A549 treated with CpdA at 1 μM for 4 hours (cell line): ENCODE results near the gene HRK. TPM values are rescaled to one million over a fixed set of nuclear protein-coding genes. Genes with fewer than 3 reads are reported as not detected.

Experiments used
- total RNA-seq: library from RNA; stranded (reverse); fragments of 200-300 nt; extraction: Qiagen RNA extraction; gene quantifications from 5 replicates; pipeline ENCODE4 v1.2.3, GENCODE V29; 2022; ENCODE audit warnings: low read depth

The HRK gene
- 0.45 to 0.96 TPM (median 0.54 TPM) in 5 replicates for total RNA-seq

GRCh38 chr12:116881325-116881876 is at the start of gene HRK:
HRK (minus strand) TSS chr12:116881441; CDS start chr12:116881307, 134 bp downstream.

DNA sequence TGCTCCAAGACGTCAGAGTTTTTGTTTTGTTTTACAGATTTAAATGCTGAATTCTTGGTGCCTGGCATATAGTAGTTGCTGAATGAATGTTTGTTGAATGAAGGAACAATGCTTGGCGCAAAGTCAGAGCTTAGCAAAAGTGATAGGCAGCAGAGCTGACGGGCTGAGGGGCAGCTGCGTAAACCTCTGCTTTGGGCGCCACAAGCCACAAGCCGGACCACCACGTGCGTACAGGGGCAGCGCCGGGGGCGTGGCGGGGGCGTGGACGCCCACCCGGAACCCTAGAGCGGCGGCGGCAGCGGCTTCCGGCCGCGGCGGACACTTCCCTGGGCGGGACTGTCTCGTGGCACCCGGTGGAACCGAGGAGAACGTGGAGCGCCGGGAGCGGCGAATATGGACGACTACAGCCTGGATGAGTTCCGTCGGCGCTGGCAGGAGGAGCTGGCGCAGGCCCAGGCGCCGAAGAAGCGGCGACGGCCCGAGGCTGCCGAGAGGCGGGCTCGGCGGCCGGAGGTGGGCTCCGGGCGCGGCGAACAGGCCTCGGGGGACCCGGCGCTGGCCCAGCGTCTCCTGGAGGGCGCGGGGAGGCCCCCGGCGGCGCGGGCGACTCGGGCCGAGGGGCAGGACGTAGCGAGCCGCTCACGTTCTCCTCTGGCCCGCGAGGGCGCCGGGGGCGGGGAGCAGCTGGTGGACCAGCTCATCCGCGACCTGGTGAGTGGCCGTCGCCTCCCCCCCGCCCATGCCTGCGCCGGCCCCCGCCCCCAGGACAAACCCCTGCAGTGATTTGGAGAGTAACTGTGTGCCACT is 29.6 kb upstream of the HRK start, which contains the start of gene FBXW8:
TSS of gene FBXW8 (plus strand) at position 306 of the 807 bp plus-strand sequence. CDS start at position 394, 88 bp downstream.

Other genes starting within 250 kb of the HRK start
- gene SPRING1, start 143.4 kb downstream of the HRK start, total RNA-seq, result 14.6 to 23.8 TPM (median 20.8 TPM) in 5 replicates
- gene RNFT2, start 143.1 kb downstream of the HRK start, total RNA-seq, result 2.2 to 3.7 TPM (median 2.6 TPM) in 5 replicates
- gene FBXW8, start 29.5 kb upstream of the HRK start, total RNA-seq, result 4.5 to 6.7 TPM (median 5.7 TPM) in 5 replicates
- 117 to 162 TPM (median 157 TPM) in 5 replicates for gene TESC, start 218.0 kb upstream of the HRK start, total RNA-seq